Muscle of arm (tissue), 12 donors: ENCODE results near the gene MTTP. TPM values are rescaled to one million over a fixed set of nuclear protein-coding genes. Genes with fewer than 3 reads are reported as not detected.
A peak's percentile ranks its signal among the peaks of the same experiment; 100 is the strongest.

Experiments used
- DNase-seq: peaks from one replicate; pipeline ENCODE4 v3.0.0-alpha.2; 2013
- polyA plus RNA-seq, 12 donors: library from polyadenylated mRNA; unstranded; fragments of 120-200 nt; gene quantifications; one replicate each; pipeline ENCODE4 v1.2.1, GENCODE V29; 2013; ENCODE audit not compliant: insufficient read length in 12 of 12

MTTP gene
- polyA plus RNA-seq, 12 donors: 0.43 to 16.0 (median 1.2) TPM; not detected in 1

- DNase-seq: no peak
These were observed 66.1 kb downstream of the MTTP start for GRCh38 chr4:99640676-99641075.

GRCh38 chr4:99642725-99643489, 68.3 kb downstream of the MTTP start:
- peak; percentile 64 for DNase-seq

GRCh38 chr4:99644453-99644852, 69.8 kb downstream of the MTTP start:
- DNase-seq: no peak

DNA sequence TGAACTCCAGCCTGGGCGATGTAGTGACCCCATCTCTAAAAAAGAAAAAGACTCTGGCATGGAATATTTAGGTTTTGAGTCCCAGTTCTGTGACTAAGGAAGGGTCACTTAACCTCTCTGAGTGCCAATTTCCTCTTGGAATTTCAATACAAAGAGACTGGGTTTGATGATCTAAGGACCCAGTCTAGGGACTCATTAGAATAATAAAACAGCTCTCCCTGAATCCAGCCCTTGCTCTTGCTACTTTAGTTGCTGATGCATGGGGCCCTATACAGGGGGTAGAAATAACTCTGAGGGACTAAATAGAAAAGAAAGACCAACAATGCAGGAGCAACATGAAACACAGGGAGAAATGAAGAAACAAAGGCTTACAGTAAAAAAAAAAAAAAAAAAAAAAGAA, 70.4 kb downstream of the MTTP start:
- DNase-seq: no peak

DNA sequence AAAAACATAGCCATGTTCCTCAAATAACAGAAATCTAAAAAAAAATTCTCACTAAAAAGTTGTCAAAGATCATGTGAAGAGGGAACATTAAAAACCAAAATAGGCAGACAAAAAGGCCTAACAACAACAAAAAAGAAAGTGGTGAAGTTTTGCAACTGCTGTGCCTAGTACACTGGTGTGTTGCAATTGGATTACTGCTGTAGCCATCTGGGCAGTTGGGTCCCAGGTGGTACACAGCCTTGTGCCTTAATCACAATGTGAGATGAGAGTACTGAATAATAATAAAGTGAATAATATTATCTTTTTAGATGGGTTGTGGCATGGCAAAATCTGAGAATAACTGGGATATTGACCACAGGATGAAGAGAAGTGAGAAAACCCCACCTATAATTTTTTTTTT, 71.0 kb downstream of the MTTP start:
- DNase-seq: no peak

DNA sequence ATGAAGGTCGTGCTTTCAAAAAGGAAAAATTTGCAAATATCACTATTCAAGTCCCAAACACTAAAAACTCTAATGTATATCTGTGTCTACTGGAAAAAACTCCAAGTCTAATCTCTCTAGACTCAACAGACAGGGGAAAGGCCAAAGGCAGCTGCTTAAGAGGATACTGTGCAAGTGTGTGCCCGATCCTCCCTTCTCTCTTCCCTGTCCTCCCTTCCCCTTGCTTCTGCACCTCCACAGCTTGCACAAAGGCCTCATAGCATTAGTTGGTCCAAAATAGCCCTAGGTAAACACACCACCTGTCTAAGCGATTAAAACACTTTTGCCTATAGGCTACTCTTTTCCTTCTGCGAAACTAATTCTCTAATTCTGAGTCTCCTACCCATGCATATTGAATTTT, 72.4 kb downstream of the MTTP start:
- no peak for DNase-seq

DNA sequence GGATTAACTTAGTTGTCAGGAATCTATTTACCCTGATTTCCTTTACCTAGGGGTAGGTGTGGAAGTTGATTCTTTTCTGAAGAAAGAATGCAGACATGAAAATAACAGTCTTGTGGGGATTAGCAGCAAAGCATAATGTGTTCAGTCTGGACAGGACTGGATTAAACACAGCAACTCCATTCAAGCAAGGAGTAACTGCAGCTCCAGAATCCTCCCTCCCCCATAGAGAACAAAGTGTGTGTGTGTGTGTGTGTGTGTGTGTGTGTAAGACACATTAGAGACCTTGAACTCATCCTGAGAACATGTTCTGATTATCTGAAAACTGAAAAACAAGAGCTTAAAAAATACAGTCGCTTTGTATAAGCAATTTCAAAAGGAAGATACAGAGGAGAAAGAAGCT, 73.7 kb downstream of the MTTP start:
- no peak for DNase-seq

DNA sequence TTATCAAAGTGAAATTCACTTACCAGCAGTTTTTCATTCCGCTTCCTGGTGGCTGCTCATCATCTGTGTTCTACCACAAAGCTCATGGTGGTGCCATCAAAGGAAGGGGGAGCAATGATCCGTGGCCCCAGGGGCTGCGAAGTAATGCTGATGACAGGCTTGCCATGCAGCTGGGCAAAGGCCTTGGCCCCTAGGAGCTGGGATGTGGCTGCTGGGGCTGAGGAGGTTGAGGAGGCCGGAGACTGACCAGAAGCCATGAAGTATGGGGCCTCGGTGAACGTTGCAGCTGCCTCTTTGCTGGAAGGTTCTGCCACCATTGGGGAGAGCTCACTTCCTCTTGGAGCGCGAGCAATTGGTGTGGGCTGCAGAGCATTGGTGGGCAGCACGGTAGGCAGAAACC, 74.6 kb downstream of the MTTP start:
- DNase-seq: no peak

DNA sequence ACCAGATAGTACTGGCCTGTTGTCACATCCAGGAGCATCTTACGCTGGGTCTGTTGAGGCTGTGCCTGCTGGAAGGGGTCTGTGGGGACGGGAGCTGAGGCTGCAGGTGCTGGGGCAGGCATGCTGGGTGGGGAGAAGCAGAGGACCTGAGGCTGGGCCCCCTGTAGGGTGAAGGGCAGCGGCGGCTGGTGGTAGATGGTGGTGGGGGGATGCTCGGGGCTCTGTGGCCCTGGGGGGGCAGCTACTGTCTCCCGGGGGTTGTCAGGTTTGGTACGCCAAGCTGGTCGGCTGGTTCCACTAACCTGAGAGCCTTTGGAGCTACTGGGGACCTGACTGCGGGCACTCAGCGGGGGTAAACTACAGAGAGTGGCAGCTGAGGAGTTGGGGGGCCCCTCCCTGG, 75.2 kb downstream of the MTTP start:
- DNase-seq: no peak

DNA sequence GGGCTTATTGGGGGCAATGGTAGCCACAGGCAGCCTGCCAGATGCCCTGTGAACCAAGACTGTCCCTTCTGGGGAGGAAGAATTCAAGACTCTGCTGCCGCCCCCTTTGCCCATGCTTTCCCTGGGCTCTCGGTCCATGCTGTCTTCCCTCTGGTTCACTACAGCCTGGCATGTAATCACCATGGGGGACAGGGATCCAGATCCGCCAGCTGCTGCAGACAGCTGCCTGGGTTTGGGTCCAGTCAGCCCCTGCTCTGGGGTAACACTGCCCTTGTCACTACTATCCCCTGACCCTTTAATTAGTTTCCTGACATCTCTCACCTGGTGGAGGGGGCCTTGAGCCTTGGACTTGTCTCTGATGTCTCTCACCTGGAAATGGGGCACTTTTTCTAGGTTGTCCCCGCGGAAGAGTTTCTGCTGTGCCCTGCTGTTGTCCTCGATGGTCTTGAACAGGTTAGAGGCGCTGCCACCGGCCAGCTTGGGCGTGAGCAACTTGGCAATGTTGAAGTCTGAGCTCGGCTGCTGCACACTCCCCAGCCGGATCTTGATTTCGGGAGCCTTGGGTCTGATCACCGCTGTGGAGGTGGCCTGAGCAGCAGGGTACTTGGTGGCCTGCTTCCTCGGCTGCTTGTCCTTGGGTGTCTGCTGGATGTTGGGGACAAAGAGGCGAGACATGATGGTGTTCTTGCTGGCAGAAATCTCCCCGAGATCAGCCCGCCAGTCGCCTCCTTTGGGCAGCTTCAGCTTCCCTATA, 76.6 kb downstream of the MTTP start:
- DNase-seq: no peak

DNA sequence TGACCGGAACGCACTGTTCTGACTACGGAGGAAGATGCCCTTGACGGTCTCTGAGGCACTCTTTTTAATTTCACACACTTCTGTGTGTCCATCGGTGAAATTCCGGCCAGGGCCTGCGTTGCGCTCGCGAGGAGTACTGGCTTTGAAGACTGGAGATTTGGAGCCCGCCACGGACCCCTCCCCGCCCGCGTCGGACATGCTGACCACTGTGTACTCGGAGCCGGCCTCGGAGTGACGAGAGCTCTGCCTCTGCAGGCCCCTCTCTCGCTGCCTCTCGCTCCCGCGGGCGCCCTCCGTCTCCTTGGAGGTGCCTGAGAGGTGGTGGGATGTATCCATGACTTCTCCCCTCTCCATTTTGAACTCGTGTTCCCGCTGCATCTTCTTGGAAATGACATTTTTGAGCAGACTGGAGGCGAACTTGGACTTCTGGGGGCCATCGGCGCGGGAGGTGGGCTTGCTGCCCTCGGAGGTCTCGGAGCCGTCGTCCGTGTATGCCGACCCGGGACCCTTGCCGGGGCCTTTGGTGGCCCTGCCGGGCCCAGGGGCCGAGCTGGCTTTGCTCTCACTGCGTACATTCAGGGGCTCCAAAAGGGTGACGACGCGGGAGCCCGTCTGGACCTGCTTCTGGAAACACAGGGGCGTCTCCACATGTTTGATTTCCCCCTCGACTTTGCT, 77.3 kb downstream of the MTTP start:
- no peak for DNase-seq

- DNase-seq: peak; percentile 46
These were observed 78.2 kb downstream of the MTTP start for GRCh38 chr4:99652596-99653436.

DNA sequence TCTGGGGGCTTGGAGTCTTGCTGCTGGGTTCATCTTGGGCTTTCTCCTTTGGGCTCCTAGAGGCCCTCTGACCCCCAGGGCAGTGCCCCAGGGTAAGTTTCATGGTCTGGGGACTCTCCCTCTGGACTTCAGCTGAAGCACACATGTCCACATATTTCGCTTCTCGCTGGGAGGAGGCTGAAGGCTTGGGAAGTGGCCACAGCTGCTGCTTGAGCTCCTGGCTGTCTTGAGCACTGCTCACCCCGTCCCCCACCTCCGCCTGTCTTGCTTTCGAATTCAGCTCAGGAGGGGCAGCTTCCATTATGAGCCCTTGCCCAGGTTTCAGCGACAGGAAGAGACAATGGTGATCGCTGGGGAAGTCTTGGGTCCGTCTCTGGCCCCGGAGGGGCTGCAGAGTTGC, 79.3 kb downstream of the MTTP start:
- no peak for DNase-seq

DNA sequence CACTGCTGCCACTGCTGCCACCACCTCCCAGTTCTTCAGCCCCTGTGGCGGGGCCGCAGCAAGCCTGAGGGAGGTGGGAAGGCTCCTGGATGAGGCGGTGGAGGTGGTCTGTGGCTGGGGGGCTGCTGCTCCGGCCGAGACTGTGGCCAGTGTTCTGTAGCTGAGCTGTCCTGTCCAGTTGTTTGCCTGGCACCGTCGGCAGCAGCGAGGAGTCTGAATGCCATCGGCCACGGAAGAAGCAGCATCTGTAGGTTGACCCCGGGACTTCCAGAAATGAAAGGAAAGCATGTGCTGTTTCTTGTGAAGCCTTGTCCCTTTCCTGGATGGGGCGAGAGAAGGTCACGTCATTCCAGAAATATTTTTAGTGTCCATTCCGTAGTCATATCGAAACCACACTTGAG, 79.7 kb downstream of the MTTP start:
- DNase-seq: no peak

- no peak for DNase-seq
These were observed 80.9 kb downstream of the MTTP start for GRCh38 chr4:99655308-99656081.

GRCh38 chr4:99657798-99658197, 83.2 kb downstream of the MTTP start, which contains the start of gene C4orf54:
TSS of gene C4orf54 (minus strand) at chr4:99657828. CDS start at chr4:99654648, 3,180 bp downstream.
- no peak for DNase-seq

DNA sequence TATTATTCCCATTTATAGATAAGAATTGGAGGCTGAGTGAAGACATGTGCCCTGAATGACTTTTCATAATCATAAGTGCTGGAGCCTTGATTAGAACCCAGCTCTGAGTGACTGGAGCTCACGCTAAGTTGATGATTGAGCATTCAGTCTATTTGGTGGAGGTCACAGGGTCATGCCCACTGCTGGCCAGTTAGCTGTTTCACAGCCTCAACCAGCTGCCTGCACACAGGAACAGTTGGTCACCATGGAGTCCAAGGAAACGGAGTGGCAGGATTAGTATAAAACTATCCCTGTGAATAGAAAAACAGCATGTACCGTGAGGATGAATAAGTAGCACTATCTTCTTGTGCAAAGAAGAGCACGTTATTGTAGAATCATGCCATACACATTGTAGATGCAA, 84.0 kb downstream of the MTTP start:
- DNase-seq: no peak

DNA sequence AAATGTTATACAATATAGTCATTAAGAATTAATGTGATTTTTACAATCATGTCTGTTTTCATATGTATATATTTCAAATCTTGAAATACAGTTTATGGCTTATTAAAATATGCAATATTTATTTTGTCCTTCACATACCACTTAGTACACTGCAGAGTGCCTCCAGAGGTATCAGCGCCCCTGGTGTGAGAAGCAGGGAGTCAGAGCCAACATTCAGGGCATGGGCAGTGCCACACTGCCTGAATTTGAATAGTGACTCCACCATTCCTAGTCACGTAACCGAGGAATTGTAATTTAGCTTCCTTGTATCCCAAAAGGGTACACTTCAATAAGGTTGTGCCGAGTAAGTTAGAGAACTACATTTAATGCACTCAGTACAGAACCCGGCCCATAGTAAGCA, 87.3 kb downstream of the MTTP start:
- DNase-seq: no peak

- no peak for DNase-seq
These were observed 90.1 kb downstream of the MTTP start for GRCh38 chr4:99664716-99665115.

DNA sequence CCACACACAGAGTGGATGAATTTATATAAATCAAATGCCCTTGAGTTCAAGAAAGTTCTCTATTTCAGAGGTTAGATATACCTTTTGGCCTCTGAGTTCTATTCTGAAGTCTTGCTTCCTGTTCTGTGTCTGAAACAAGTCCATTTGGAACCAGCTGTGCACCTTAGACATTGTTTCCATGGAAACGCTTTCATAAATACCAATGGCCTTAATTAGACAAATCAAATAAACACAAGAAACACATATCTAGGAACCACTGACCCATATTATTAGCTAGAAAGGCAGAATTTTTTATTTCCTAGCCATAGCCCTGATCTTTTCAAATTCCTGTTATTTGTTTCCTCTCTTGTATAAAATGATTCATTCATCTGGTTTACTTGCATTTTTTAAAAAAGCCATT, 91.4 kb downstream of the MTTP start:
- DNase-seq: no peak

DNA sequence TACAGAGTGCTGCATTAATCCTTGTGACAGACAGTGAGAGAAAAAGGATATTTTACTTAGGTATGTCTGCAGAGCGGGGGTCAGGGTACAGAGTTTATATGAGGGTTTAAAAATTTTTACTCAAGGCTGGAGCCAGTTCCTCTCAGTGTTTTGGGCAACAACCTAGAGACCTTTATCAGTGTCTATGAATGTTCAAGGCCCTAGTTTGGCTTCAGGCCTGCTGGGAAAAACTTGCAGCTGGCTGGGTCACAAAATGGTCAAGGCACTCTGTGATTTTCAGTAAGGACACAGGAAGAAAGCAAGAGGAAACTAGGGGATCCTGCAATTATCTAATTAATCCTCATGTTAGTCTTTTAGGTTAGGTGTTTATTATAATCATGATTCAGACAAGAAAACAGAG, 93.8 kb downstream of the MTTP start:
- no peak for DNase-seq
